OCI-M2 (cell line): ENCODE results near the gene SORBS2.

Experiments
- DNase-seq: peaks from one replicate; lab custom pipeline; 2025; ENCODE audit not compliant: unreplicated experiment; lab: John Stamatoyannopoulos, UW

Gene SORBS2

DNA sequence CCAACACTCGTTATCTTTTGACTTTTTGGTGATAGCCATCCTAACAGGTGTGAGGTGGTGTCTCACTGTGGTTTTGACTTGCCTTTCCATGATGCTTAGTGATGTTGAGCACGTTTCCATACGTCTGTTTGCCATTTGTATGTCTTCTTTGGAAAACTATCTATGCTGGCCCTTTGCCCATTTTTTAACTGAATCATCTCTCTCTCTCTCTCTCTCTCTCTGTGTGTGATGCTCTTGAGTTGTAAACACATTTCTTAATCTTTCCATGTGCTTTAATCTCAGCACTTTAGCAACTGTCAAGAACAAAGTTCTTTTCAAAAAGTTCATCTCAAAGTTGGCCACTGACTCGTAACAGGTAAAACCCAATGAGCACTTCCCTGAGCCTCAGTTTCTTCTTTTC, 10.5 kb downstream of the SORBS2 start:
- DNase-seq, result no peak

DNA sequence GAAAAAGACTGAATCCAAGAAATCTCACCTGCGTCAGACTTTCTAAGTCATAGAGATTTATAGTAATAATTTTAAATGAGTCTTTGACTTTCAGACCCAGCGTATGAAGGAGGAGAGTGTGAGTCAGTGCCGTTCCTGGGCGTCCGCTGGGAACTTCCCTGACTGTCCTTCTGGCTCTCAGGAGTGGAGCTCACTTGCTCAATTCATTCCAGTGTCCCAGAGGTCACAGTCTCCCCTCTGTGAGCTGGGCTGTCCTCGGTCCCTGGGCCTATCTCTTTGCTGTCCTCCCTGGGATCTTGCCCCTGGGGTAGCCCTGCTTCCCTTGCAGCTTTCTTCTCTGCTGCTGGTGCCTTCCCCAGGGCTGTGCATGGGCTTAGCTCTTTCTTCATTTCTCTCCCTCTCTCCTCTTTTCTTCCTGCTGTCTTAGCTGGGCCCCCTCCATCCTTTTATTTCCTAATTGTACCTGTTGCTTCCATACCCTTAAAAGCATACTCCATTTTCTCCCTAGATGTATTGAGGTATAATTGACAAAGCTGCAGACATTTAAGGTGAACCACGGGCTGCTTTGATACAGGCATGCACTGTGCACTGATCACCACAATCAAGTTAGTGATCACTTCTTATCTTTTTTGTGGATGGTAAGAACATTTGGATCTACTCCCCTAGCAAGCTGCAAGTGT, 11.6 kb downstream of the SORBS2 start:
- DNase-seq, result no peak

DNA sequence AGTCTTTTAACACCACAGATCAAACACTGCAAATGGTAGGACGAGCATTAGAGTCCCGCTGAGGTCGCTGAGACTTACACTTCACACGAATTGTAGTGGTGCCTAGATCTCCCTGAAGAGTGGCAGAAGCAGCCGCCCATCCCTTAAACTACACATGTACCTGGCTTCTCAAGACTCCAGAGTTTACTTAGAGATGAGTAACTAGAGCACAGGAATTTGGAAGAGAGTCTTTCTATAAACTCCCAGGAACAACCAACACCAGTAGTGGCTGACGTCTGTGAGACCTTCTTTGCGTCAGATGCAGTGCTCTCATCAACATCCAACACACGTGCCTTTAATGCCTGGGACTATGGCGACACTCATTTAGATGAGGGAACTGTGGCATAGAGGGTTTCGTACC, 12.6 kb downstream of the SORBS2 start:
- DNase-seq, result no peak

DNA sequence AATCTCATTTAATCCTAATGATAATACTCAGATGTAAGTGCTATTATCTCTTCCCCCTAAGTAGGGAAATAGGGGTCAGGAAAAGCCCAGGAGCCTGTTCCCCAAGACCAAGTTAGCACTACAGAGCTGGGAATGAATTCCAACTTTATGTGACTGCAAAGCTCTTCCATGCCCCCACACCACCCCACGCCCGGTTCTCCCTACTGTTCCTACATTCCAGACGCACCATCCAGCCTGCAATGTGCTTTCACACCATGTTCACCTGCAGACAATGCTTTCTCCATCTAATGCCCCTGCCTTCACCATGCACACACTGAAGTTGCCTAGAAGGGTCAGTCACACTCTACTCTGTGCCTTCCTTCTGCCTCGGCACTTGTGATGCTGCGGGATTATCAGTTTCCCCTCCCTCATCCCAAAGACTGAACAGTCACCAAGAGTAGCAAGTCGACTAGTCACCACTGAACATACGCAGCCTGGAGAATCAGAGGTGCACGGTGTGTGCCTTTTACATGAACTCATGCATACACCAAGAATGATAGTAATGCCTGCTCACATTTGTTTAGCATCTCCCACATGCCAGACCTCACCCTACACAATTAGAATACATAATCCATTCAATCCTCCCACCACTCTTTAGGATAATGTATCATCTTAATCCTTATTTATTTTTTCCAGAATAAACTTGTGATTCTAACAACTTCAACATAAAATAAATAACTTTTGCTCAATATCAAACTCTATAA, 14.2 kb downstream of the SORBS2 start:
- no peak for DNase-seq

DNA sequence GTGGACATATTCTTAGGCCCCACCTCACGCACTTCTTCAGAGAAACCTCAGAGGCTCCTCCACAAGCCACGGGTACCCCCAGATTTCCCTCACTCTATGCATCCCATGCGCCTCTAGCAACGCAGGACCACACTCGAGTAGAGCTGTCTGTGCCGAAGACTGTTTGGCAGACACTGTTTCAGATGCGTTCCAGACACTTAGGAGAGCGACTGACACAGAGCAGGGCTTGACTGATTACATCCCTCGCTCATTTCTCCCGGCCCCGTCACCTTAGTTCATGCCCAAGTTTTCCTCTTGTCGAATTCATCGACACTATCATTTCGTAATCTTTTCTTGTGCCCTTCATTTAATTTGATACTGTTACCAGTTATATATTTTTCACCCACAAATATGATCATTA, 15.0 kb downstream of the SORBS2 start:
- no peak for DNase-seq

DNA sequence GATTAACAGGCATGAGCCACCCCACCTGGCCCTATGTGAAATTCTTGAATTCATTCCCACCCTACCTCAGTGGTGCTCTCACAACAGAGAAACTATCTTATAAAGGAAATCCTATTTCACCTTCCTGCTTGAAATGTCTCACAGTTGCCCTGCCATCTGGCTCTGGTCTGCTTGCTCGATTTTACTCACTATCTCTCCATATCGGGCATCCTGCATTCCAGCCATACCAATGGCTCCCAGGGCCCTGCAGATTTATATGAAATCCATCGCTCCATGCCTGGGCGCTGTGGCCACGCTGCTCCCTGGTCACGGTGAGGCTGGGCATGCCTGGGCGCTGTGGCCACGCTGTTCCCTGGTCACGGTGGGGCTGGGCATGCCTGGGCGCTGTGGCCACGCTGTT, 15.8 kb downstream of the SORBS2 start:
- no peak for DNase-seq

DNA sequence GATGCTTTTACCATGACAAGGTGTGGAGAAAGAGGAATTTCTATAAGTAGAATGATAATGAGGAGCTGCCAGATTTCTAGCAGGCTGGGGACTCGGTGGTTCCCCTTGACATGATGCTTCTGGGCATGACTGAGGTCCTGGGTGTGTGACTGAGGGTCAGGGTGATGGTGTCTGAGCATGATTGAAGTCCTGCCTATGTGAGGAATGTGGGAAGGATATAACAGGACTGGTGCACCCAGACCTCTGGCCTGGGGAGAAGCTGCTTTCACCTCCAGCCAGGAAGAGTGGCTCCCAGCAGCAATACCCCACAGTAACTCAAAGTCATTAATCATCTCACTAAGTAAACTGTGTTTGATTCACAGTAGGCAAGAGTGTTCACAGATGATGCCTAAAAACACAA, 17.4 kb downstream of the SORBS2 start:
- no peak for DNase-seq

DNA sequence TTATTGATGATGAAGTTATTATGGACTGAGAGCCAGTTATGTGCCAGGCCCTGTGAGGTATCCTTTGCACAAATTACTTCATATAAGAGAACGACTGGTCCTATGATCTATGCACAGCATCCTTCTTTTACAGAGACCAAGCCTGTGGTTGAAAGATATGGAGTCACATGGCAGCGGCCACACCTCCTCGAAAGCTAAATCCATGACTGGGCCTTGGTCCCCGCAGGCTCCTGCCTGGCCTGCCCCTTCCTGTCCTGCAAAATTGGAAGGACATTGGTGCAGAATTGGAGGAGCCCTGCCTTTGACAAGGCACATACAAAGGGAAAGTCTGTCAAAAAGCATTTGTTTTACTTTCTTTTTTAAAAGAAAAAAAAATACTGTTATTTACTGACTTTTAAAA, 18.3 kb downstream of the SORBS2 start:
- no peak for DNase-seq

DNA sequence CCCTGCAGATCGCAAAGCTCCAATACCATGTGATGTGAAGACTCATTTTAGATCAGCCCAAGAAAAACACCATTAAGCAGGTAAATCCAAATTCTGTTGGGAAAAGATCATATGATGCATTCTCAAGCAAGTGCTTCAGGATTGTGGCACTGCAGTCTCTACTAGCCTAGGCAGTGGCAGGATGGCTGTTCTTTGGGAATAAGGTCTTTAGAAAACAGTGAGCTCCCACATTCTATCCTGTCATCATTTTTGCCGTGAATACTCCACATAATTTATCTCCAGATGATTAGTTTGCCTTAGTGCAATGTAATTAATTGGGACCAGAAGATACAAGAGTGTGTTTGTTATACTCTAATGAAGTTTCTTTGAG, 18.9 kb downstream of the SORBS2 start:
- DNase-seq, result no peak

DNA sequence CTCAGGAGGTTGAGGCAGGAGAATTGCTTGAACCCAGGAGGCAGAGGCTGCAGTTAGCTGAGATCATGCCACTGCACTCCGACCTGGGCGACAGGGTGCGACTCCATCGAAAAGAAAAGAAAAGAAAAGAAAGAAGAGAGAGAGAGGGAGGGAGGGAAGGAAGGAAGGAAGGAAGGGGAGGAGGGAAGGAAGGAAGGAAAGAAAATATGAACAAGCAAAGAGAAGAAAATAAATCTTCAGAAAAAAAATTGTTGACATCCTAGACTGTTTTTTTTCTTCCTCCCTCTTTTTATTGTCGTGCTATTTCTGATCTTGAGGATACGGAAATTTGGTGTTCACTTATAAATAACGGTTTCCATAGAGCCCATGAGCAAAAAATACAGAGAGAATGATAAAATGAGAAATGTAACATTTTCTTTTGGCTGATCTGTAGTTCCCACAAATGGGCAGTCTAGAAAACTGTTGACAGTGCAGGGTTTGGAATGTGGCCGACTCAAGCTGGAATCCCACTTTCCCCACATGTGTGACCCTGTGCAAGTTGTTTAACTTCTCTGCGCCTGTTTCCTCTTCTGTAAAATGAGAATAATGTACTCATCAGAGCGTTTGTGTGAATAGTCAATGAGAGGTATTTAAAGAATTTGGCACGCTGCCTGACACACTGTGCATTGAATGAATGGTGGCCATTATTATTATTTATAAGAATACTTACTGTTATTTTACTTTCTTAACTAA, 19.4 kb downstream of the SORBS2 start:
- no peak for DNase-seq

DNA sequence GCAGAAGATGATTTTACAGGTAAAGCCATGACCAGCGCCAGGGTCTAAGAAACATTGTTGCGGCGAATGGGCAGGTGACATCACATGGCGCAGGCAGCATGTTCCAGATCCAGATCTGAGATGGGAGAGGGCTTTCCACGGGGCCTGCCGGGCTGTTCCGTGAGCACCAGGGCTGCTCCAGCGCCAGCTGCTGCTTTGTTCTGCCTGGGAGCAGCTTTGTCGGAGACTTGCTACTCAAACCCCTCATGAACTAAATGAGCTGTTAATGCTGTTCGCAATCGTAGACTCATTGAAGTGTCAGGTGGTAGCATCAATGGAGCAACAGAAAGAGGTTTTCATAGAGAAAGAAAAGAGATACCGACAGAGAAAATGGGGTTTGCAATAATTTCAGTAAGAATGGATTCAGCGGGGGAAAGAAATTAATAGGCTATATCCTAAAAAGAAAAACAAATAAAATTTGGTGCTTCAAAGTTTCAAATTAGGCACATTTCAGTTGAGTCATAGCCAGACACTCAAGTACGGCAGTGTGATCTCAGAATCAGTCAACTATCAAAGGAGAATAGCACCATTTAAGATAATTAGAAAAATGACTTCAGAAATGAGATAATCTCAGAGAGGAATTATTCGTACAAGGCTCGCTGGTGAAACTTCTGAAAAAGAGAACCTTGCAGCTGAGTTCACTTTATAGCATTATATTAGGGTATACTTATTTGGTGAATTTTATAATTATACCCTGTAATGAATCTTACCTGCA, 23.9 kb downstream of the SORBS2 start:
- no peak for DNase-seq

DNA sequence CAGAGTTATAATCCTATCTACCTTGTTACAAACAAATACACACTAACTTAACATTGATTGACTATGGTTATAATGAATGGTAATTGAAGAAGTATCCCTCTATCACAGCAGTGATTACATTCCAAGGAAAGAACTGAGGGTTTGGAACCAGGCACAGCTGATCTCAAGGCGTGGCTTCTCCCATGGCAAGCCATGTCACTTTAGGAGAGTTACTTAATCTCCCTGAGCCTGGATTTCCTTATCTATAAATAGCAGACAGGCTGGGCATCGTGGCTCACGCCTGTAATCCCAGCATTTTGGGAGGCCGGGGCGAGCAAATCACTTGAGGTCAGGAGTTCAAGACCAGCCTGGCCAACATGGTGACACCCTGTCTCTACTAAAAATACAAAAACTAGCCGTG, 25.6 kb downstream of the SORBS2 start:
- DNase-seq, result no peak

DNA sequence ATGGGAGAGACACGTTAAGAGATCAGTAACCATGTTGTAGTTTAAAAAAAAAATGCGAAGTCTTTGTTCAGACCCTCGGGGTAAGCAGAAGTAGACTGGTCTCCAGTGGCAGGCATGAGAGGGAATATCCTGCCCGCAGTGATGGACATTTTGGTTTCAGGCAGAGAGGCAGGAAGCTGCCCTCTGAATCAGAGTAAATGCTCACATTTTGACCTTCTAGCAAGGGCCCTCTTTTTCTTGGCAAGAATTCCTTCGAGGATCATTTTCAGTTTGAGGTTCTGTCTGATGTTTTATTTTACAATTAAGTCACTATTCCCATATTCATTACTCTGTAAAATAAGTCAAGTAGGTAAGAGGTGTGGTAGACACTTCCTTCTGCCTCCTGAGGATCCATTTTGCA, 28.4 kb downstream of the SORBS2 start:
- DNase-seq, result no peak

DNA sequence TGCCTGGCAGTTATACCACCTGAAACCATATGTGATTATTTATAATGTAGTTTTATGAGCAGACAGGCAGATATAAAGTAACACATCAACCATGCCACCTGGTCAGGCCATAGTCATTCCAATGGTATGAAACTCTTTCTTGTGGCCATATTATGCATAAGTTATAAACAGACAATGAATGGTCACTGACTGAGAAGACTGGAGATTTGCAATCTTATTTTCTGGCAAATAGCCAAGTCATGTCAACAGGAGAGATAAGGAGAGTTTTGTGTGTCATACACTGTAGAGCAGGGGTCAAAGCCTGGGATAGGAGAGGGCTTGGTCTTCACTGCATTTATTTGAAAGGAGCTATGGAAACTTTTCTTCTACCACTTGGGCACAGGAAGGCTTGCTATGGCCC, 29.5 kb downstream of the SORBS2 start:
- DNase-seq, result no peak

DNA sequence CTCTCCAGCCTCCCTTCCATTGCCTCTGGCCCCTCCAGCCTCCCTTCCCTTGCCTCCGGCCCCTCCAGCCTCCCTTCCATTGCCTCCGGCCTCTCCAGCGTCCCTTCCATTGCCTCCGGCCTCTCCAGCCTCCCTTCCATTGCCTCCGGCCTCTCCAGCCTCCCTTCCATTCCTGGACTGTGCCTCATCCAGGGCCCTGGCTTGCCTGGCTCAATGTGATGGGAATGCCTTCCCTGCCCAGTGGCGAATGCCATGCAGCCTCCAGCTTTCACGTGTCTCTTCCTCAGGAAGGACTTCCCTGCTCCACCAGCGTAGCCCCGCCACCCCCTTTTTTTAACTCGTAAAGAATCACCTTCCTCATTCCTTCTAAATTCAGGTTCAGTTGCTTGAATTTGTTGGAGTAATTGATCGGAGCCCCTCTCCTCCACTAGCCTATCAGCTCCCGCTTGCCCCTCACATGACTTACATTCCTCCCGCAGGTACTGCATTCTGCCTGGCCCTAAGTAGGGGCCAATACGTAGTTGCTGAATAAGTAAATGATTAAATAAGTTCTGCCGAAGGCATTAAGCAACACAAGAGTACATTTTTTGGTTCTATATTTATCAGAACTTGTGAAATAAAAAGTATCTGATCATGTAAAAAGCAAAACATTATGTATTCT, 30.3 kb downstream of the SORBS2 start:
- DNase-seq, result no peak

DNA sequence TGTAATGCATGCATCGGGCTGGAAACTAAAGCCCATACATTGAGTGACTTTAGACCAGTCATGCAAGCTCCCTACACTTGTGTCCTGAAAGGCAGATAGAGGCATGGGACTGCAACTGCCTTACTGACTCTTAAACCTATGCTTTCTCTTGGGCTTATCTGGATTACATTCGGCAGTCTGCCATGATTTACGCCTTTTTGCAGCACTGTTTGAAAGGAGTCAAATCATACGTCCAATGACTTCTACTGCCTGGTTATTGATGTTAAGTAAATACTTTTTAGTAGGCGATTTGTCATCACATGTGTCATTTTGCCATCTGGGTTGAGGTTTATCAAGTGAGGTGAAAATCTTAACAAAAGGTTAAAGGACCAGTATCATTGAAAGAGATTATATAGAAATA, 31.5 kb downstream of the SORBS2 start:
- no peak for DNase-seq

DNA sequence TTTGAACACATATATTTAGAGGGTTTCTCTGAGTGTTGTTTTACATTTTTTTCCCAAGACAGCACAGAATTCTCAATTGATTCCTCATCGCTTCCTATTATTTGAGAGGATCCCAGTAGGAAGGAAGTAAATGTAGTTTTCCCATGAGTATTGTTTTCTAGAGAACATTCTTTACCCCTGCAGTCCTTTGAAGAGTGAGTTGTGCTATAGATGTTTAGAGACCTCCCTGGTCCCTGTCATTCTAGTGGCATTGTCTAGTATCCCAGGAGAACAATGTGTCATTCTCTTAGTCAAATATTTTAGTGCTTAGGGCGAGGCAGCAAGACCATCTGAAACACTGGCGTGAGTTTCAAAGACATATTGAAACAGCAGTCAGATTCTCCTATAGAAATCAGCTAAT, 32.5 kb downstream of the SORBS2 start:
- DNase-seq, result no peak

DNA sequence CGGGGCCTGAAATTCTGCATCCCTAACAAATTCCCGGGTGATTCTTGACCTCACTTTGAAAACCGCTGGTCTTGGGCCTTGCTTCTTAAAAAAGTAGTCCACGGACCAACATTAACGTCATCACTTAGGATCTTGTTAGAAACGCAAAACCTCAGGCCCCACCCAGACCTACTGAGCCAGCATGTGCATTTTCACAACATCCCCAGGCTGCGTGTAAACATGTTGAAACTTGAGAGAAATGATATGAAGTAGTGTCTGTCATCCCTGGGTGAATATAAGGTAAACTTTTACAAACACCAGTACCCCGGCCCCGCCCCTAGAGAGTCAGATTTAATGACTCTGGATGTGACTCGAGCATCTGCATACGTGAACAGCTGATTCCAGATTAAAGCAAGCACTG, 33.7 kb downstream of the SORBS2 start:
- no peak for DNase-seq

DNA sequence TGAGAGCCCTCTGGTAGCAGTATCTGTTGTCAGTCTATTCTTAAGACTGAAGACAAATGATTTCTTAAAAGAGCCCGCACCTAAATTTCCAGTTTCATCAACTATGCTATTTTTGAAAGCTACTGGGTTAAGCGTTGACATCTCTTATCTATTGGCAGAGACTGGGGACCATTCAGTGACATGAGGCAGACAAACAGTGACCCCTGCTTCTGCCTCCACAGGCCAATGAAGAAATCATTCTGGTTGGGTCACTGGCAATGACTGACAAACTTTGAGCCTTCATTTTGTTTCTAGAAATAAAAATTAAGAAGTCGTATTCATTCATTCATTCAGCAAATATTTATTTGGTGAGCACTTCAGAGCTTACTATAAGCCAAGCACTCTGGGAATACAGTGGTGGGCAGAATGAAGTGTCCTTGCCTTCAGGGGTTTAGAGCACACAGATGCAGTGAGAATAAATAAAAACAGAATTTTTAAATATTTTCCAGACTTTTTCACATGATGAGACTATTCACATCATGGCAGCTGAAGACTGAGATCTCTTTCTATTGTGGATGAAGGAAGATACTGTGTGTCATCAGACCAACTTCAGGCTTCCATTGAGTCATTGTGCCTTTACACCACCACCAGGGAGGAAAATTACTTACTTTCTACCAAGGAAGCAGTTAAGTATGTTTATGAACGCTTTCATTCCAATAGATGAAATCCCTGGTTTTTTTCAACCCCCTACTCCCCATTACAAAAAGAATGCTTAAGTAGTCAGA, 36.0 kb downstream of the SORBS2 start:
- DNase-seq, result no peak
